ENCODE data around the gene RIOK1. TPM values are rescaled to one million over a fixed set of nuclear protein-coding genes. Genes with fewer than 3 reads are reported as not detected.

RIOK1 gene
- total and polyA plus RNA-seq, 2 of the 8 experiments (the other 6 are each of a cell fraction or from before 2014, with no cell fraction given): 11.8 to 26.9 TPM

GRCh38 chr6:7442467-7442866, 52.9 kb downstream of the RIOK1 start:
- Histone ChIP-seq H3K79me1 (ENCODE audit: low read depth, low read length) (no peaks in the 10 kb centered on the region), H3K18ac (ENCODE audit: extremely low read depth, low read length) (no peak overlapping the region), H3K27me3 (replicated peaks in 1 of 4; ENCODE audit: control insufficient read depth in 3 of 4, extremely low read depth in 1 of 4, insufficient read depth in 3 of 4, low read length in 3 of 4) (no peaks in the 10 kb centered on the region), H2BK15ac (ENCODE audit: low read length) (no peak overlapping the region), H3K4me3 (ENCODE audit: extremely low read depth in 1 of 4, insufficient read depth in 2 of 4, low read depth in 3 of 4, low read length in 4 of 4) (no peak overlapping the region), H3K9ac (replicated peaks in 1 of 4; ENCODE audit: extremely low read depth in 1 of 4, low read depth in 3 of 4, low read length in 3 of 4) (no peak overlapping the region), H3K56ac (replicated peaks; ENCODE audit: insufficient read length, low read depth, low read length) (no peak overlapping the region), H2BK120ac (replicated peaks; ENCODE audit: low read depth, low read length) (no peak overlapping the region), H2BK5ac (ENCODE audit: low read depth, low read length) (no peak overlapping the region), H2BK20ac (ENCODE audit: low read length) (no peak overlapping the region), H2AFZ (ENCODE audit: low read length) (no peak overlapping the region), H3K36me3 (ENCODE audit: control insufficient read depth in 2 of 4, insufficient read depth in 4 of 4, low read length in 3 of 4) (no peaks in the 10 kb centered on the region), H3K4ac (replicated peaks; ENCODE audit: insufficient read length, low read depth, low read length) (no peak overlapping the region), H4K20me1 (replicated peaks in 1 of 2; ENCODE audit: control insufficient read depth in 1 of 2, insufficient read depth in 2 of 2, low read length in 2 of 2) (no peaks in the 10 kb centered on the region), H3K4me1 (replicated peaks in 1 of 4; ENCODE audit: control insufficient read depth in 3 of 4, insufficient read depth in 4 of 4, low read length in 3 of 4) (peaks cover 0 to 6% (median 4%) of the 10 kb centered on the region in 4 experiments; a peak in 3 of 7 replicates), H4K91ac (replicated peaks; ENCODE audit: insufficient read length, low read length) (no peak overlapping the region), H4K8ac (ENCODE audit: extremely low read depth, insufficient read depth, low read length) (no peak overlapping the region), H3K79me2 (ENCODE audit: control insufficient read depth in 1 of 2, insufficient read depth in 2 of 2, low read length in 2 of 2) (no peaks in the 10 kb centered on the region), H3K23me2 (ENCODE audit: low read depth, low read length) (no peaks in the 10 kb centered on the region; the same call in 1 of the 2 replicates), H3K4me2 (ENCODE audit: insufficient read depth in 1 of 2, low read depth in 2 of 2, low read length in 2 of 2) (no peak overlapping the region), H3K14ac (ENCODE audit: insufficient read length) (no peak overlapping the region), H3K27ac (ENCODE audit: low read depth, low read length) (no peak overlapping the region), H4K5ac (ENCODE audit: insufficient read length, low read depth, low read length) (no peak overlapping the region), H3K9me3 (ENCODE audit: insufficient read depth in 2 of 2, low read depth in 1 of 2, low read length in 1 of 2) (no peaks in the 10 kb centered on the region; a peak in 1 of 4 replicates), H3K23ac (ENCODE audit: insufficient read length) (no peak overlapping the region), H2BK12ac (ENCODE audit: low read depth, low read length) (no peak overlapping the region), H2AK5ac (ENCODE audit: low read depth, low read length) (no peak overlapping the region)
- POLR2A ChIA-PET (ENCODE audit: partially characterized antibody): interaction anchor here (0.9 to 1.3 kb wide), 2 partner anchors 10 to 11 kb away, joined by 3 read pairs; no protein-coding TSS in a partner anchor
- WGBS, 2 experiments (ENCODE audit: extremely low coverage in 1 of 2, insufficient coverage in 1 of 2, insufficient read length in 1 of 2, insufficient replicate concordance in 2 of 2, low coverage in 1 of 2, low lambda C conversion rate in 2 of 2, missing lambda C conversion rate in 1 of 2): 93% methylated on average over 9 of the region's 11 CpGs; no CpG with 5 or more reads in 1 of the 2 experiments
- CTCF ChIA-PET (ENCODE audit: partially characterized antibody): interaction anchor here (1.0 to 1.4 kb wide), 2 partner anchors 16 to 17 kb away, joined by 4 read pairs; no protein-coding TSS in a partner anchor
- no peak for FAIRE-seq
- no peak for DNase-seq (ENCODE audit: low read depth in 1 of 2, low spot score in 2 of 2)
- TF ChIP-seq CREB1 (IDR thresholded peaks at IDR 0.05): no peak
- TF ChIP-seq SIN3A (conservative IDR thresholded peaks at IDR 0.05 in 1 of 2, IDR thresholded peaks at IDR 0.05 in 1 of 2; ENCODE audit: low read depth in 1 of 2, low read length in 2 of 2): no peak
- no peak for TF ChIP-seq SAP30 (IDR thresholded peaks at IDR 0.05; ENCODE audit: insufficient read depth, insufficient replicate concordance, low read length)
- TF ChIP-seq KDM4A (IDR thresholded peaks at IDR 0.05; ENCODE audit: low read depth, low read length, severe bottlenecking): no peak
- TF ChIP-seq SP4 (IDR thresholded peaks at IDR 0.05; ENCODE audit: low read length): no peak
- TF ChIP-seq USF2 (IDR thresholded peaks at IDR 0.05; ENCODE audit: low read length): no peak
- no peak for TF ChIP-seq SP1 (IDR thresholded peaks at IDR 0.05; ENCODE audit: low read depth, low read length)
- TF ChIP-seq YY1 (IDR thresholded peaks at IDR 0.05; ENCODE audit: low read depth, low read length): no peak
- TF ChIP-seq CEBPB (IDR thresholded peaks at IDR 0.05; ENCODE audit: low read depth, low read length): no peak
- TF ChIP-seq CTCF (IDR thresholded peaks at IDR 0.05; ENCODE audit: control extremely low read depth in 1 of 3, insufficient read depth in 1 of 3, low read depth in 1 of 3, low read length in 3 of 3): no peak
- TF ChIP-seq BRCA1 (IDR thresholded peaks at IDR 0.05; ENCODE audit: low read depth, low read length): no peak

Measured in H1 (cell line).